HepG2 (cell line): ENCODE data around the gene H2AZ1. TPM values are rescaled to one million over a fixed set of nuclear protein-coding genes. Genes with fewer than 3 reads are reported as not detected.

Experiments used
- ATAC-seq: fragments of 200-7000 bp; cut with Tn5 transposase; 3 replicates; pipeline ENCODE4 v1.9.1; 2020; ENCODE audit warnings: mild to moderate bottlenecking, moderate library complexity
- BruUV-seq: library from RNA; stranded (reverse); fragments of 400-500 nt; replicated peaks from 2 replicates; lab custom pipeline; 2021; lab: Mats Ljungman, UMichigan
- CTCF ChIA-PET: fragments of 300-600 bp; formaldehyde crosslinking; extraction: SDS; loops from one replicate; lab custom pipeline; 2021; ENCODE audit warnings: low total read pairs, inconsistent platforms, low intra/inter-chr PET ratio; lab: Yijun Ruan, JAX
- POLR2A ChIA-PET: fragments of 350-600 bp; sonication (Branson Sonifier 250); formaldehyde crosslinking; loops from one replicate; lab custom pipeline; 2020; ENCODE audit warnings: antibody characterized with exemption, inconsistent platforms; lab: Yijun Ruan, JAX
- DNase-seq: peaks from one replicate; pipeline ENCODE4 v3.0.0-alpha.2; 2015; ENCODE audit warnings: low spot score
- FAIRE-seq: peaks from 3 replicates; lab custom pipeline; 2011; peaks lifted over from hg19 to GRCh38; lab: Jason Lieb, UNC
- H2AFZ ChIP-seq: one replicate; pipeline ENCODE4 v1.6.1; 2011; ENCODE audit warnings: low read length, inconsistent platforms
- H3K27ac ChIP-seq: fragments of 300-600 bp; 3 replicates; pipeline ENCODE4 v1.8.0; 2011; ENCODE audit warnings: mixed run types, mild to moderate bottlenecking, mixed read lengths, low read length, inconsistent platforms; ENCODE audit not compliant: insufficient read depth; ENCODE audit errors: extremely low read length
- H3K27me3 ChIP-seq, 2 experiments: fragments of 200-600 bp in 1 of 2; 2 replicates in 1 of 2; 3 replicates in 1 of 2; pipeline versions ENCODE4 v1.6.0 to v1.8.0; 2011; ENCODE audit warnings: low read length in 2 of 2, mild to moderate bottlenecking in 2 of 2, moderate library complexity in 2 of 2, inconsistent platforms in 1 of 2; ENCODE audit not compliant: insufficient read depth in 2 of 2, control insufficient read depth in 1 of 2
- H3K36me3 ChIP-seq, 2 experiments: fragments of 200-600 bp in 1 of 2; replicated peaks in 1 of 2; 2 replicates in 1 of 2; 3 replicates in 1 of 2; pipeline versions ENCODE4 v1.5.1 to v1.8.0; 2011; ENCODE audit warnings: low read length in 2 of 2, inconsistent platforms in 1 of 2; ENCODE audit not compliant: insufficient read depth in 2 of 2, control insufficient read depth in 1 of 2
- H3K4me1 ChIP-seq: 2 replicates; pipeline ENCODE4 v1.5.1; 2012; ENCODE audit warnings: low read length, inconsistent platforms; ENCODE audit not compliant: insufficient read depth
- H3K4me2 ChIP-seq: 2 replicates; pipeline ENCODE4 v1.6.0; 2011; ENCODE audit warnings: low read depth, low read length, inconsistent platforms
- H3K4me3 ChIP-seq, 3 experiments: fragments of 200-600 bp in 1 of 3; sonication (generic), shearing (Covaris generic) in 1 of 3; replicated peaks in 1 of 3; 2 replicates each; pipeline ENCODE4 v1.5.1; 2011 to 2016; ENCODE audit warnings: low read length in 3 of 3, inconsistent platforms in 2 of 3, low read depth in 2 of 3, mild to moderate bottlenecking in 2 of 3, control low read depth in 1 of 3, mixed read lengths in 1 of 3; ENCODE audit not compliant: insufficient read depth in 1 of 3
- H3K79me2 ChIP-seq: one replicate; pipeline ENCODE4 v1.6.1; 2011; ENCODE audit warnings: low read length, inconsistent platforms; ENCODE audit not compliant: insufficient read depth
- H3K9ac ChIP-seq: 2 replicates; pipeline ENCODE4 v1.6.0; 2011; ENCODE audit warnings: mild to moderate bottlenecking, low read depth, low read length, inconsistent platforms; ENCODE audit not compliant: insufficient read depth
- H3K9me3 ChIP-seq: 2 replicates; pipeline ENCODE4 v1.5.1; 2012; ENCODE audit warnings: mild to moderate bottlenecking, low read length
- H4K20me1 ChIP-seq: 2 replicates; pipeline ENCODE4 v1.6.0; 2011; ENCODE audit warnings: inconsistent platforms, mild to moderate bottlenecking, low read length, moderate library complexity; ENCODE audit not compliant: insufficient read depth
- ATF5 ChIP-seq: sonication (generic); formaldehyde crosslinking; IDR thresholded peaks from 2 replicates; pipeline ENCODE4 v1.4.0; 2020; ENCODE audit warnings: mild to moderate bottlenecking, low read depth, missing genetic modification reagents
- KLF16 ChIP-seq, 2 experiments: sonication (generic) in 1 of 2; formaldehyde crosslinking in 1 of 2; IDR thresholded peaks; 2 replicates each; pipeline versions ENCODE4 v1.6.1 to v1.8.0; 2016 to 2023; ENCODE audit warnings: missing genetic modification reagents in 2 of 2, missing compliant biosample characterization in 1 of 2
- KMT2B ChIP-seq: IDR thresholded peaks from 2 replicates; pipeline ENCODE4 v1.6.1; 2016; ENCODE audit warnings: missing genetic modification reagents, missing compliant biosample characterization
- MTA1 ChIP-seq: sonication (generic); formaldehyde crosslinking; IDR thresholded peaks from 2 replicates; pipeline ENCODE4 v1.4.0; 2020; ENCODE audit warnings: missing genetic modification reagents, mild to moderate bottlenecking, borderline replicate concordance
- PITX1 ChIP-seq: sonication (generic); formaldehyde crosslinking; IDR thresholded peaks from 2 replicates; pipeline ENCODE4 v1.5.1; 2020; ENCODE audit warnings: mild to moderate bottlenecking, missing genetic modification reagents
- RNF219 ChIP-seq: sonication (generic); formaldehyde crosslinking; IDR thresholded peaks from 2 replicates; pipeline ENCODE4 v1.5.0; 2020; ENCODE audit warnings: mild to moderate bottlenecking, missing genetic modification reagents
- SNAI1 ChIP-seq: sonication (generic); formaldehyde crosslinking; IDR thresholded peaks from 2 replicates; pipeline ENCODE4 v1.5.0; 2020; ENCODE audit warnings: mild to moderate bottlenecking, missing genetic modification reagents, borderline replicate concordance
- TCF7L2 ChIP-seq: IDR thresholded peaks from 2 replicates; pipeline ENCODE4 v1.6.1; 2011; ENCODE audit warnings: mild to moderate bottlenecking, low read depth, low read length, moderate library complexity
- ZBTB25 ChIP-seq: IDR thresholded peaks from 2 replicates; pipeline ENCODE4 v1.6.1; 2018; ENCODE audit warnings: missing genetic modification reagents
- ZBTB39 ChIP-seq: sonication (generic); formaldehyde crosslinking; IDR thresholded peaks from 2 replicates; pipeline ENCODE4 v1.5.0; 2020; ENCODE audit warnings: missing genetic modification reagents
- ZFAT ChIP-seq: sonication (generic); formaldehyde crosslinking; conservative IDR thresholded peaks from 2 replicates; pipeline ENCODE4 v1.8.1; 2023; ENCODE audit warnings: missing genetic modification reagents, inconsistent platforms
- ZNF564 ChIP-seq: sonication (generic); formaldehyde crosslinking; IDR thresholded peaks from 2 replicates; pipeline ENCODE4 v1.8.1; 2023; ENCODE audit warnings: mild to moderate bottlenecking, missing genetic modification reagents
- ZNF607 ChIP-seq: sonication (generic); formaldehyde crosslinking; IDR thresholded peaks from 2 replicates; pipeline ENCODE4 v1.5.1; 2020; ENCODE audit warnings: missing genetic modification reagents, mild to moderate bottlenecking, borderline replicate concordance
- ZNF619 ChIP-seq: sonication (generic); formaldehyde crosslinking; IDR thresholded peaks from 2 replicates; pipeline ENCODE4 v1.4.0; 2020; ENCODE audit warnings: mild to moderate bottlenecking, missing genetic modification reagents
- ZNF782 ChIP-seq: sonication (generic); formaldehyde crosslinking; IDR thresholded peaks from 2 replicates; pipeline ENCODE4 v1.4.0; 2020; ENCODE audit warnings: missing genetic modification reagents, mild to moderate bottlenecking, borderline replicate concordance
- WGBS: methylation state at CpG from one replicate; pipeline ENCODE4 v1.1.6; 2017; ENCODE audit warnings: low lambda C conversion rate; 5-methylcytosine and 5-hydroxymethylcytosine counted together
- in situ Hi-C: cut with HindIII; loops from 2 replicates; pipeline ENCODE4 v1.10.0; 2017; ENCODE audit warnings: low pct_unique_long_range_greater_than_20kb; ENCODE audit not compliant: extremely low pct_ligation_motif_present
- intact Hi-C: fragments of 100-400 bp; cut with micrococcal nuclease; formaldehyde crosslinking; loops from one replicate; pipeline ENCODE4 v1.10.0; 2022; ENCODE audit not compliant: unreplicated experiment
- polyA plus RNA-seq, 8 experiments: library from polyadenylated mRNA; depleted of rRNA in 3 of 8; stranded (reverse) in 7 of 8; unstranded in 1 of 8; fragments of >200 nt; fragmentation: Illumina TruSeq in 4 of 8; extraction: Trizol in 4 of 8; gene quantifications; 2 replicates each; pipeline versions ENCODE4 v1.2.1 to v1.2.3, GENCODE V29; 2011 to 2016; ENCODE audit warnings: low read depth in 4 of 8, missing spikeins in 1 of 8, mixed read lengths in 1 of 8; ENCODE audit not compliant: insufficient read depth in 1 of 8
- total RNA-seq, 5 experiments: library from RNA; depleted of rRNA; stranded (reverse); fragments of >200 nt; fragmentation: Illumina TruSeq; extraction: Trizol; gene quantifications; 2 replicates each; pipeline ENCODE4 v1.2.3, GENCODE V29; 2016; ENCODE audit warnings: low read depth in 1 of 5

H2AZ1 gene
- total and polyA plus RNA-seq, 2 of the 13 experiments (the other 11 are each of a cell fraction or from before 2014, with no cell fraction given) = 301 to 574 TPM

GRCh38 chr4:99949034-99949998 lies 759 bp downstream of the H2AZ1 start:
- under 1% methylated on average over 42 of the region's 98 CpGs for WGBS
- ChIA-PET POLR2A (interaction anchor here (0.8 to 1.8 kb wide), 5 partner anchors 8 to 386 kb away, joined by 3 to 11 read pairs (median 8); partner anchors contain the start of genes LAMTOR3 and TRMT10A), CTCF (interaction anchor here (1.0 kb wide), 1 partner anchor 388 kb away, joined by 3 read pairs; no protein-coding TSS in a partner anchor)
- FAIRE-seq (peak; percentile 89), ATAC-seq (peak; percentile 16), DNase-seq (peak; percentile 92)
- Histone ChIP-seq H3K27ac (peak overlapping the region; percentile 98), H4K20me1 (0 out of 2 replicates have a peak, but pooled peaks cover 8% of the 10 kb centered on the region), H3K79me2 (peaks cover 34% of the 10 kb centered on the region), H3K4me1 (peaks cover 33% of the 10 kb centered on the region), H3K9me3 (no peaks in the 10 kb centered on the region), H3K4me3 (peak overlapping the region; percentile 88 to 96 (median 92)), H3K9ac (peak overlapping the region; percentile 95), H3K4me2 (peak overlapping the region; percentile 81), H2AFZ (no peak overlapping the region), H3K36me3 (no peaks in the 10 kb centered on the region), H3K27me3 (no peaks in the 10 kb centered on the region; a peak in 1 of 5 replicates)
- in situ Hi-C loops = loop anchor here (5.0 kb wide), 3 partner anchors 57 to 387 kb away; partner anchors contain the start of genes LAMTOR3 and TRMT10A
- TSS peak; percentile 50 for BruUV-seq
- intact Hi-C loops = loop anchor here (1.0 kb wide), 1 partner anchor 388 kb away; no protein-coding TSS in a partner anchor
- peak; percentile 79 for TF ChIP-seq ZBTB25 (CRISPR knock-in tag)
- no peak for TF ChIP-seq ZNF607 (CRISPR knock-in tag)
- no peak for TF ChIP-seq ATF5 (CRISPR knock-in tag)
- TF ChIP-seq ZBTB39 = 0 out of 2 replicates have a peak, but pooled peaks have one; percentile 27
- no peak for TF ChIP-seq ZFAT (CRISPR knock-in tag)
- TF ChIP-seq SNAI1 (CRISPR knock-in tag) = no peak
- no peak for TF ChIP-seq TCF7L2
- peak; percentile 61; the same call in 1 of the 2 replicates for TF ChIP-seq ZNF782 (CRISPR knock-in tag)
- TF ChIP-seq ZNF564 (CRISPR knock-in tag) = no peak
- TF ChIP-seq PITX1 (CRISPR knock-in tag) = 0 out of 2 replicates have a peak, but pooled peaks have one; percentile 37
- no peak for TF ChIP-seq RNF219
- TF ChIP-seq KLF16 (CRISPR knock-in tag; IDR thresholded peaks at IDR 0.05) = peak in 1 of 2 experiments; percentile 91; a peak in 2 of 4 replicates
- 0 out of 2 replicates have a peak, but pooled peaks have one; percentile 45 for TF ChIP-seq MTA1
- no peak; the same call in 1 of the 2 replicates for TF ChIP-seq ZNF619 (CRISPR knock-in tag)
- peak; percentile 48; the same call in 1 of the 2 replicates for TF ChIP-seq KMT2B (CRISPR knock-in tag)
